Measurements from ENCODE around the gene ZSCAN18.

ZSCAN18 gene

GRCh38 chr19:58040751-58041525, 57.1 kb downstream of the ZSCAN18 start:
- no peak for TF ChIP-seq CTCF (IDR thresholded peaks at IDR 0.05; ENCODE audit: poor library complexity, severe bottlenecking)
- H3K9me3 ChIP-seq (ENCODE audit: severe bottlenecking): peaks cover 7% of the 10 kb centered on the region
- H3K4me1 ChIP-seq (ENCODE audit: insufficient read depth, poor library complexity, severe bottlenecking): no peaks in the 10 kb centered on the region
- ATAC-seq (ENCODE audit: low read depth): no peak
- H3K36me3 ChIP-seq (ENCODE audit: low read depth): no peaks in the 10 kb centered on the region
- H3K27me3 ChIP-seq (ENCODE audit: insufficient read depth, poor library complexity, severe bottlenecking): no peaks in the 10 kb centered on the region
- no peak for DNase-seq (ENCODE audit: low spot score)
- no peak overlapping the region for H3K27ac ChIP-seq (ENCODE audit: poor library complexity, severe bottlenecking)
- H3K4me3 ChIP-seq (ENCODE audit: severe bottlenecking): no peak overlapping the region

GRCh38 chr19:58038688-58039204, 59.3 kb downstream of the ZSCAN18 start:
- H3K36me3 ChIP-seq (ENCODE audit: low read depth): no peaks in the 10 kb centered on the region
- H3K27ac ChIP-seq (ENCODE audit: poor library complexity, severe bottlenecking): no peak overlapping the region
- no peaks in the 10 kb centered on the region for H3K27me3 ChIP-seq (ENCODE audit: insufficient read depth, poor library complexity, severe bottlenecking)
- no peak for ATAC-seq (ENCODE audit: low read depth)
- no peak overlapping the region for H3K4me3 ChIP-seq (ENCODE audit: severe bottlenecking)
- DNase-seq (ENCODE audit: low spot score): no peak
- TF ChIP-seq CTCF (IDR thresholded peaks at IDR 0.05; ENCODE audit: poor library complexity, severe bottlenecking): no peak
- H3K4me1 ChIP-seq (ENCODE audit: insufficient read depth, poor library complexity, severe bottlenecking): no peaks in the 10 kb centered on the region
- peaks cover 8% of the 10 kb centered on the region for H3K9me3 ChIP-seq (ENCODE audit: severe bottlenecking)

- Histone ChIP-seq H3K4me3 (ENCODE audit: severe bottlenecking) (no peak overlapping the region), H3K27ac (ENCODE audit: poor library complexity, severe bottlenecking) (no peak overlapping the region), H3K9me3 (ENCODE audit: severe bottlenecking) (peaks cover 7% of the 10 kb centered on the region), H3K36me3 (ENCODE audit: low read depth) (no peaks in the 10 kb centered on the region), H3K4me1 (ENCODE audit: insufficient read depth, poor library complexity, severe bottlenecking) (no peaks in the 10 kb centered on the region), H3K27me3 (ENCODE audit: insufficient read depth, poor library complexity, severe bottlenecking) (no peaks in the 10 kb centered on the region)
- no peak for ATAC-seq (ENCODE audit: low read depth)
- TF ChIP-seq CTCF (IDR thresholded peaks at IDR 0.05; ENCODE audit: poor library complexity, severe bottlenecking): no peak
- no peak for DNase-seq (ENCODE audit: low spot score)
These were observed 59.9 kb downstream of the ZSCAN18 start for GRCh38 chr19:58037927-58038687.

- DNase-seq (ENCODE audit: low spot score) (no peak), ATAC-seq (ENCODE audit: low read depth) (no peak)
- H3K27me3 ChIP-seq (ENCODE audit: insufficient read depth, poor library complexity, severe bottlenecking): no peaks in the 10 kb centered on the region
- H3K9me3 ChIP-seq (ENCODE audit: severe bottlenecking): peaks cover 4% of the 10 kb centered on the region
- no peaks in the 10 kb centered on the region for H3K4me1 ChIP-seq (ENCODE audit: insufficient read depth, poor library complexity, severe bottlenecking)
- no peak for TF ChIP-seq CTCF (IDR thresholded peaks at IDR 0.05; ENCODE audit: poor library complexity, severe bottlenecking)
- H3K27ac ChIP-seq (ENCODE audit: poor library complexity, severe bottlenecking): no peak overlapping the region
- H3K4me3 ChIP-seq (ENCODE audit: severe bottlenecking): no peak overlapping the region
- no peaks in the 10 kb centered on the region for H3K36me3 ChIP-seq (ENCODE audit: low read depth)
These were observed 62.2 kb downstream of the ZSCAN18 start for GRCh38 chr19:58035863-58036262.

Data from RWPE2 (cell line).